Measurements from ENCODE around the gene HLA-DQA1. TPM values are rescaled to one million over a fixed set of nuclear protein-coding genes. Genes with fewer than 3 reads are reported as not detected.

Gene HLA-DQA1
- total and polyA plus RNA-seq, 10 of the 15 experiments (the other 5 are each of a cell fraction or from before 2014, with no cell fraction given): 289 to 1,769 (median 460) TPM

GRCh38 chr6:32637883-32638282 lies 677 bp downstream of the HLA-DQA1 start:
- in situ Hi-C loops (cut with MboI): loop anchor here (5.0 kb wide), 1 partner anchor 104 kb away; the partner anchor contains the start of gene HLA-DQA2
- Histone ChIP-seq H3K4me1 (ENCODE audit: control insufficient read depth, insufficient read depth, low read length) (peaks cover 12% of the 10 kb centered on the region), H3K79me2 (ENCODE audit: control insufficient read depth, insufficient read depth, low read length) (peaks cover 54% of the 10 kb centered on the region), H3K4me2 (ENCODE audit: control insufficient read depth, insufficient read depth) (peak overlapping the region; percentile 80), H3K36me3 (ENCODE audit: control insufficient read depth in 2 of 2, insufficient read depth in 2 of 2, low read length in 1 of 2) (no peaks in the 10 kb centered on the region; a peak in 2 of 4 replicates), H3K27ac (ENCODE audit: control insufficient read depth, insufficient read depth) (peak overlapping the region; percentile 95), H4K20me1 (ENCODE audit: control insufficient read depth, insufficient read depth) (no peaks in the 10 kb centered on the region), H3K4me3 (peak overlapping the region; percentile 70), H3K9ac (ENCODE audit: control insufficient read depth, insufficient read depth, low read length) (peak overlapping the region; percentile 90), H3K27me3 (replicated peaks in 1 of 2; ENCODE audit: control insufficient read depth in 2 of 2, insufficient read depth in 2 of 2, low read length in 1 of 2) (no peaks in the 10 kb centered on the region), H2AFZ (ENCODE audit: control insufficient read depth, low read depth, low read length) (no peak overlapping the region), H3K9me3 (replicated peaks; ENCODE audit: control insufficient read depth, insufficient read depth, low read length) (no peaks in the 10 kb centered on the region)
- intact Hi-C loops (cut with micrococcal nuclease; ENCODE audit: unreplicated experiment): loop anchor here (2.0 to 5.0 kb wide), 5 partner anchors 15 to 201 kb away; partner anchors contain the start of genes HLA-DRA and HLA-DRB1
- POLR2A ChIA-PET: interaction anchor here (0.6 to 10.8 kb wide), 16 partner anchors 9 to 359 kb away, joined by 3 to 168 read pairs (median 10); partner anchors contain the start of genes HLA-DQB1, HLA-DRA and HLA-DRB1
- TF ChIP-seq ZNF687 (IDR thresholded peaks at IDR 0.05) (no peak), POU2F2 (IDR thresholded peaks at IDR 0.05; ENCODE audit: borderline replicate concordance, low read depth, low read length) (peak; percentile 22; the same call in 1 of the 3 replicates), REST (IDR thresholded peaks at IDR 0.05; ENCODE audit: low read depth, low read length) (no peak), POLR2AphosphoS2 (IDR thresholded peaks at IDR 0.05; ENCODE audit: low read depth, low read length) (peak; percentile 10; the same call in 1 of the 2 replicates), ATF2 (IDR thresholded peaks at IDR 0.05; ENCODE audit: low read length) (peak; percentile 8; the same call in 1 of the 2 replicates), STAT1 (conservative IDR thresholded peaks at IDR 0.05) (no peak), SMAD1 (IDR thresholded peaks at IDR 0.05; ENCODE audit: low read depth, partially characterized antibody) (peak; percentile 17)
- DNase-seq (ENCODE audit: low read depth, low spot score) (no peak), FAIRE-seq (no peak), ATAC-seq (peak; percentile 5; the same call in 1 of the 3 replicates)
- CTCF ChIA-PET: interaction anchor here (0.6 to 1.5 kb wide), 9 partner anchors 24 to 782 kb away, joined by 3 to 7 read pairs (median 3); partner anchors contain the start of genes HLA-DQB1 and SYNGAP1
- SMC1A ChIA-PET (ENCODE audit: uncharacterized antibody, unreplicated experiment): interaction anchor here (0.8 to 11.4 kb wide), 16 partner anchors 10 to 205 kb away, joined by 3 to 124 read pairs (median 4); partner anchors contain the start of genes HLA-DQB1, HLA-DRA and HLA-DRB1
- BruUV-seq (replicated peaks): no TSS peak
- RAD21 ChIA-PET (ENCODE audit: unreplicated experiment): interaction anchor here (1.0 to 9.3 kb wide), 12 partner anchors 15 to 203 kb away, joined by 3 to 102 read pairs (median 9); partner anchors contain the start of genes HLA-DQB1 and HLA-DRA
- WGBS (ENCODE audit: insufficient coverage, insufficient replicate concordance, low lambda C conversion rate, missing lambda C conversion rate): 0% methylated on average over 3 of the region's 3 CpGs
